Activated CD8-positive, alpha-beta memory T cell treated with anti-CD3 and anti-CD28 coated beads, Interleukin-2, amount 10 ng/mL, durations not matched to agents 7 days and 5 days (primary cell): Measurements from ENCODE around the gene RACK1. TPM values are rescaled to one million over a fixed set of nuclear protein-coding genes. Genes with fewer than 3 reads are reported as not detected.
"Not testable (repeated sequence)": the region's sequence is repeated elsewhere in the genome, so short reads cannot be mapped to it uniquely, and the experiment has no call there.

Experiments
- ATAC-seq: fragments of 150-1000 bp; cut with Tn5 transposase; one replicate; pipeline ENCODE4 v1.10.0; 2021; ENCODE audit warnings: moderate library complexity
- CTCF ChIA-PET: fragments of 350-600 bp; sonication (Branson Sonifier 250); formaldehyde crosslinking; loops from one replicate; lab custom pipeline; 2021; ENCODE audit warnings: antibody characterized with exemption; lab: Charles Lee
- DNase-seq: peaks from one replicate; pipeline ENCODE4 v3.0.0-alpha.2; 2020
- H3K27ac Mint-ChIP-seq: one replicate; pipeline ENCODE4 v1.8.0; 2021; ENCODE audit warnings: mild to moderate bottlenecking, mixed read lengths
- H3K27me3 Mint-ChIP-seq: one replicate; pipeline ENCODE4 v1.8.0; 2021; ENCODE audit warnings: mixed read lengths
- H3K36me3 Mint-ChIP-seq: one replicate; pipeline ENCODE4 v1.8.0; 2021; ENCODE audit warnings: mild to moderate bottlenecking, mixed read lengths
- H3K4me1 Mint-ChIP-seq: one replicate; pipeline ENCODE4 v1.8.0; 2021; ENCODE audit warnings: mixed read lengths
- H3K4me3 Mint-ChIP-seq: one replicate; pipeline ENCODE4 v1.8.0; 2021; ENCODE audit warnings: mild to moderate bottlenecking, moderate library complexity, mixed read lengths
- H3K9me3 Mint-ChIP-seq: one replicate; pipeline ENCODE4 v1.8.0; 2022; ENCODE audit warnings: low read depth, mixed read lengths
- total RNA-seq, 2 experiments: library from RNA; stranded (reverse); gene quantifications; one replicate each; pipeline ENCODE4 v1.2.3, GENCODE V29; 2021

Gene RACK1
- total RNA-seq, 2 experiments from 2014 or later = 1,565 to 1,861 TPM

- DNase-seq = no peak
- CTCF ChIA-PET = interaction anchor here (1.1 to 2.0 kb wide), 4 partner anchors 24 to 44 kb away, joined by 3 to 8 read pairs (median 4); no protein-coding TSS in a partner anchor
- no peak overlapping the region for H3K27ac Mint-ChIP-seq
- no peaks in the 10 kb centered on the region for H3K36me3 Mint-ChIP-seq
- H3K9me3 Mint-ChIP-seq = no peaks in the 10 kb centered on the region
- no peak overlapping the region for H3K4me3 Mint-ChIP-seq
- peaks cover 2% of the 10 kb centered on the region for H3K27me3 Mint-ChIP-seq
- ATAC-seq = no peak
- peaks cover 23% of the 10 kb centered on the region for H3K4me1 Mint-ChIP-seq
These were observed 31.6 kb downstream of the RACK1 start for GRCh38 chr5:181212080-181212479.

- no peak overlapping the region for H3K27ac Mint-ChIP-seq
- CTCF ChIA-PET = interaction anchor here (0.9 to 2.0 kb wide), 2 partner anchors 21 to 26 kb away, joined by 3 to 8 read pairs; no protein-coding TSS in a partner anchor
- no peaks in the 10 kb centered on the region for H3K9me3 Mint-ChIP-seq
- no peak overlapping the region for H3K4me3 Mint-ChIP-seq
- DNase-seq = no peak
- H3K27me3 Mint-ChIP-seq = peaks cover 7% of the 10 kb centered on the region
- no peaks in the 10 kb centered on the region for H3K36me3 Mint-ChIP-seq
- H3K4me1 Mint-ChIP-seq = peaks cover 22% of the 10 kb centered on the region
- no peak for ATAC-seq
These were observed 32.5 kb downstream of the RACK1 start for GRCh38 chr5:181211208-181211607.

- not testable (repeated sequence) for ATAC-seq, H3K27ac Mint-ChIP-seq, H3K9me3 Mint-ChIP-seq, H3K36me3 Mint-ChIP-seq, H3K4me3 Mint-ChIP-seq, DNase-seq
- peaks cover 24% of the 10 kb centered on the region for H3K4me1 Mint-ChIP-seq
- peaks cover 13% of the 10 kb centered on the region for H3K27me3 Mint-ChIP-seq
- CTCF ChIA-PET = interaction anchor here (0.9 to 2.0 kb wide), 2 partner anchors 21 to 26 kb away, joined by 3 to 8 read pairs; no protein-coding TSS in a partner anchor
These were observed 33.0 kb downstream of the RACK1 start for GRCh38 chr5:181210698-181211097.

- not testable (repeated sequence) for ATAC-seq, H3K36me3 Mint-ChIP-seq, H3K4me3 Mint-ChIP-seq, H3K27ac Mint-ChIP-seq, DNase-seq, H3K9me3 Mint-ChIP-seq
- CTCF ChIA-PET = interaction anchor here (0.8 to 0.9 kb wide), 2 partner anchors 13 to 20 kb away, joined by 3 read pairs; partner anchors contain the start of gene TRIM41
- Mint-ChIP-seq H3K4me1 (peaks cover 27% of the 10 kb centered on the region), H3K27me3 (peaks cover 16% of the 10 kb centered on the region)
These were observed 33.6 kb downstream of the RACK1 start for GRCh38 chr5:181210148-181210547.

GRCh38 chr5:181209006-181209405, 34.7 kb downstream of the RACK1 start:
- Mint-ChIP-seq H3K27me3 (peaks cover 18% of the 10 kb centered on the region), H3K4me1 (peaks cover 27% of the 10 kb centered on the region)
- not testable (repeated sequence) for H3K9me3 Mint-ChIP-seq, DNase-seq, ATAC-seq, H3K36me3 Mint-ChIP-seq, H3K27ac Mint-ChIP-seq, H3K4me3 Mint-ChIP-seq
- CTCF ChIA-PET = interaction anchor here (7.4 kb wide), 1 partner anchor 18 kb away, joined by 129 read pairs; no protein-coding TSS in a partner anchor

DNA sequence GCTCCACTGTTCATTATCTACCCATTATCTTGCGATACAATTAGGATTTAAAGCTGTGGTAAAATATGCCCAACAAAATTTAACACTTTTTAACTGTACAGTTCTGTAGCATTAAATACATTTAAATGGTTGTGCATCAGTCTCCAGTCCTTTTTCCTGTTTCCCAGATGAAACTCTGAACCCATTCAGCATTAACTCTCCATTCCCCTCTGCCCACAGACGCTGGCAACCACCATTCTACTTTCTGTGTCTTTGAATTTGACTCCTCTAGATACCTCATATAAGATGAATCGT, 35.8 kb downstream of the RACK1 start:
- DNase-seq = no peak
- Mint-ChIP-seq H3K4me1 (peaks cover 27% of the 10 kb centered on the region), H3K36me3 (no peaks in the 10 kb centered on the region), H3K27me3 (peaks cover 25% of the 10 kb centered on the region), H3K4me3 (peak overlapping the region; percentile 85), H3K9me3 (no peaks in the 10 kb centered on the region), H3K27ac (peak overlapping the region; percentile 90)
- ATAC-seq = no peak
- CTCF ChIA-PET = interaction anchor here (1.3 to 7.4 kb wide), 12 partner anchors 8 to 40 kb away, joined by 4 to 129 read pairs (median 9); partner anchors contain the start of gene TRIM41

- ATAC-seq (peak; percentile 57), DNase-seq (peak; percentile 91)
- H3K4me3 Mint-ChIP-seq = peak overlapping the region; percentile 85
- CTCF ChIA-PET = interaction anchor here (0.9 to 7.4 kb wide), 15 partner anchors 9 to 53 kb away, joined by 3 to 129 read pairs (median 6); partner anchors contain the start of genes TRIM41 and TRIM52
- no peaks in the 10 kb centered on the region for H3K9me3 Mint-ChIP-seq
- H3K36me3 Mint-ChIP-seq = no peaks in the 10 kb centered on the region
- H3K4me1 Mint-ChIP-seq = peaks cover 27% of the 10 kb centered on the region
- H3K27me3 Mint-ChIP-seq = peaks cover 27% of the 10 kb centered on the region
- H3K27ac Mint-ChIP-seq = peak overlapping the region; percentile 90
These were observed 36.3 kb downstream of the RACK1 start for GRCh38 chr5:181207214-181207959.

DNA sequence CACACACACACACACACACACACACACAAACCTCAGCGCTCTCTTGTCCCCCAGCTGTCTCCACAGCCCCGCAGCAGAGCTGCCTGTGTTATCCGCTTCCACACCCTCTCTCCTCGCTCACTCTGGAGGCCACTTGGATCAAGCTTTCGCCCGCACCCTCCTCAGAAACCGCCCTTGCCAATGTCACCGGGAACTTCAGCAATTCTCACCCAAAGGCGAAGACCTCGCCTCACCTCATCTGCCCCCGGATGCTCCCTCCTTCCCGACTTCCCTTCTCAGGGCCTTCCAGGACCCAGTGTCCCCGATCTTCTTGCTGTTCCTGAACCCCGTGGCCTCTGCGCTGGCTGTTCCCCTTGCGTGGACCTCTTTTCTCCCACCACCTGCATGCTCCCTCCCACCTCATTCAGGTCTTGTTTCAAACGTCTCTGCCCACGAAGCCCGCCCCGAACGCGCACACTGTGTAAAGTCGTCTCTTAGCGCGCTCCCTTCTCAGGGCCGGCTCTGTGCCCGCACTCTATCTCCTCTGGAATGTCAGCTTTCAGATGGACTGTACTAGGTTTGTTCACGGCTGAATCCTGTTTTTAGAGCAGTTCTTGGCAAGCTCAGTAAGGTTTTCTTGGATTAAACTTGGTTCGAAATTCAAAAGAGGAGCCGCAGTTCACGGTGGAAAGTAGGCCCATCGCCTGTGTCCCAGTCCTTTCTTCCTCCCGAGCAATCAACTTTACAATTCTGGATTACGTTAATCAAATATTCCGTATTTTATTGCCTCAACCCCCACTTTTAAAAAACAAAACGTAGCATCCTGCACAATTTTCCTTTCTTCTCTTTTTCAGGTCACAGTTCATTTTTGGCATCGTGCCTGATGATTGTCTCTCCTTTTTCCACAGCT, 37.7 kb downstream of the RACK1 start:
- ATAC-seq = no peak
- peaks cover 27% of the 10 kb centered on the region for H3K4me1 Mint-ChIP-seq
- peak overlapping the region; percentile 85 for H3K4me3 Mint-ChIP-seq
- no peaks in the 10 kb centered on the region for H3K36me3 Mint-ChIP-seq
- CTCF ChIA-PET = interaction anchor here (0.6 to 7.4 kb wide), 10 partner anchors 10 to 55 kb away, joined by 3 to 129 read pairs (median 10); partner anchors contain the start of genes TRIM41 and TRIM52
- peaks cover 34% of the 10 kb centered on the region for H3K27me3 Mint-ChIP-seq
- peak overlapping the region; percentile 90 for H3K27ac Mint-ChIP-seq
- no peaks in the 10 kb centered on the region for H3K9me3 Mint-ChIP-seq
- DNase-seq = no peak

DNA sequence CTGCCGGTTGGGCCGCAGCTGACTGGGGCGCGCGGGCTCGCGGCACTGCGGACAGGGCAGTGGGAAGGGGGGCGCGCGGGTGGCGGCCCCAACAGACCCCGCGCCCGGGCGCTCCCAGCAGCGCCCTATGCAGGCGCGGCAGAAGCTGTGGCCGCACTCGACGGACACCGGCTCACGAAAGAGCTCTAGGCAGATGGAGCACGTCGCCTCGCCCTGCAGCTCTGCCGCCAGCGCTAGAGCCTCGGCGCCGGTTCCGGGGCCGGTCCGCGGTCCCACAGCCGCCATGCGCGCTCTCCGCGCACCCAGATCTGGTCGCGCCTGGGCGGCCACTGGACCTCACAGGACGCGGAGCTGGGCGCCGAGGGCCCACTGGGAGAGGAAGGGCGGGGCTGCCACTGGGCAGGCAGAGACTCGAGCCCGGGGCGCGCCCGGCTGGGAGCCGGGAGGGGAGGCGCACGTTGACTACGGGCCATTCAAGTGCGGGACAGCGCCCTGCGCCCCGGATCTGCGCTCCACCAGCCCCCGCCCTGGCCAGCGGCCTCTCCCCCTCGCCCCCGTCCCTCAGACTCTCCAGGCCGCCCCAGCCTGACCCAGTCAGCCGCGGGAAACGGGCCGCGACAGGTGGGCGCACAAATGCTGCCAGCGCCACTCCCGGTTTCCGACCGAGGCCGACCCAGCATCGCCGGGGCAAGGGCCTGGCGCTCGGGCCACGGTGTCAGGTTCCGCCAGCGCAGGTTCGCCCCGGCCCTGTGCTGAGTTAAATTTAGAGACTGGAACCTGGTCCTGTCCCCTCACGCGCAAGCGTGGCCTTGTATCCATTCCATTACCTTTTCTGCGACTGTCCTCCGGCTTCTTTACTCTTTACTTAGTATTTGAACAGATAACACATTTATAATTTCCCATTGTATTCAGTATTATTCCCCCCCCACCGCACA, 38.6 kb downstream of the RACK1 start, which contains the start of gene TRIM7:
Gene TRIM7, minus strand, starts transcription at position 371 of the 935 bp plus-strand sequence. Its CDS starts 86 bp downstream, at position 285.
- peak within 1 kb of the TSS; percentile 90 for H3K27ac Mint-ChIP-seq
- no peaks in the 10 kb centered on the region for H3K36me3 Mint-ChIP-seq
- H3K4me1 Mint-ChIP-seq = peaks cover 27% of the 10 kb centered on the region
- CTCF ChIA-PET = interaction anchor here (1.3 to 7.4 kb wide), 7 partner anchors 14 to 37 kb away, joined by 4 to 129 read pairs (median 9); partner anchors contain the start of gene TRIM41
- peak within 1 kb of the TSS; percentile 85 for H3K4me3 Mint-ChIP-seq
- DNase-seq (no peak), ATAC-seq (peak; percentile 15)
- H3K27me3 Mint-ChIP-seq = peaks cover 42% of the 10 kb centered on the region
- no peaks in the 10 kb centered on the region for H3K9me3 Mint-ChIP-seq

GRCh38 chr5:181204113-181204825, 39.4 kb downstream of the RACK1 start:
- no peaks in the 10 kb centered on the region for H3K36me3 Mint-ChIP-seq
- peaks cover 27% of the 10 kb centered on the region for H3K4me1 Mint-ChIP-seq
- H3K27me3 Mint-ChIP-seq = peaks cover 42% of the 10 kb centered on the region
- peak overlapping the region; percentile 74 for H3K4me3 Mint-ChIP-seq
- peak; percentile 4 for ATAC-seq
- no peaks in the 10 kb centered on the region for H3K9me3 Mint-ChIP-seq
- peak; percentile 52 for DNase-seq
- peak overlapping the region; percentile 57 for H3K27ac Mint-ChIP-seq
- CTCF ChIA-PET = interaction anchor here (1.3 to 7.4 kb wide), 5 partner anchors 14 to 36 kb away, joined by 4 to 129 read pairs (median 6); partner anchors contain the start of gene TRIM41

DNA sequence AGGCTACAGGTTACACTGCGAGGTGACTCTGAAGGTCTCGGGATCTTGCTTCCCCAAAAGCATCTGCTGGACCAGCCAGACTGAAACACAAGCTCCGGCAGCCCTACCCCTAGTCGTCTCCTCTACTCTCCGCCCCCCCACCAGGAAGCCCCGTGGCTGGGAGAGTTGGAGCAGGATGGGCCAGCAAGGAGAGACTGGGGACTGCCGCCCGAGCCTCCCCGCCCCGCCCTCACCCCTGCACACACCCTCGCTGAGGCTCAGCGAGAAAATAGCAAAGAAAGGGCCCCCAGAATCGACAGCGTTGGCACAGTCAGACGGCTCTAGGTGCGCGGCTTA, 40.0 kb downstream of the RACK1 start:
- H3K4me3 Mint-ChIP-seq = peak overlapping the region; percentile 74
- H3K27me3 Mint-ChIP-seq = peaks cover 42% of the 10 kb centered on the region
- CTCF ChIA-PET = interaction anchor here (7.4 kb wide), 1 partner anchor 13 kb away, joined by 129 read pairs; no protein-coding TSS in a partner anchor
- ATAC-seq (peak; percentile 2), DNase-seq (no peak)
- no peaks in the 10 kb centered on the region for H3K36me3 Mint-ChIP-seq
- H3K4me1 Mint-ChIP-seq = peaks cover 27% of the 10 kb centered on the region
- H3K9me3 Mint-ChIP-seq = no peaks in the 10 kb centered on the region
- peak overlapping the region; percentile 57 for H3K27ac Mint-ChIP-seq
